Neural cell (in vitro differentiated cells): ENCODE data around the gene RCVRN.
A peak's percentile ranks its signal among the peaks of the same experiment; 100 is the strongest.

Source experiments
- EP300 ChIP-seq: fragments of 450-650 bp; conservative IDR thresholded peaks from 2 replicates; pipeline ENCODE4 v1.6.1; 2014; ENCODE audit warnings: antibody characterized with exemption, mild to moderate bottlenecking, moderate library complexity; ENCODE audit not compliant: poor library complexity, severe bottlenecking
- EZH2 ChIP-seq: fragments of 200-600, 300-800 bp; shearing (Covaris generic), sonication (generic); IDR thresholded peaks from 2 replicates; pipeline ENCODE4 v1.6.1; 2014; ENCODE audit warnings: antibody characterized with exemption, low read length, borderline replicate concordance, mild to moderate bottlenecking; ENCODE audit not compliant: insufficient read depth, poor library complexity, severe bottlenecking
- SMC3 ChIP-seq: fragments of 450-650 bp; conservative IDR thresholded peaks from 2 replicates; pipeline ENCODE4 v1.6.1; 2014; ENCODE audit warnings: antibody characterized with exemption, mild to moderate bottlenecking, moderate library complexity; ENCODE audit not compliant: poor library complexity
- TAF1 ChIP-seq: IDR thresholded peaks from 2 replicates; pipeline ENCODE4 v1.6.1; 2012; ENCODE audit warnings: low read depth
- TF ChIP-seq, protein P1 (sequence below): fragments of 450-650 bp; IDR thresholded peaks from 2 replicates; pipeline ENCODE4 v1.5.1; 2014; ENCODE audit warnings: antibody characterized with exemption, mild to moderate bottlenecking, moderate library complexity; ENCODE audit not compliant: poor library complexity, severe bottlenecking
- TF ChIP-seq, protein P2 (sequence below): IDR thresholded peaks from 2 replicates; pipeline ENCODE4 v1.6.1; 2012; ENCODE audit warnings: borderline replicate concordance

DNA sequence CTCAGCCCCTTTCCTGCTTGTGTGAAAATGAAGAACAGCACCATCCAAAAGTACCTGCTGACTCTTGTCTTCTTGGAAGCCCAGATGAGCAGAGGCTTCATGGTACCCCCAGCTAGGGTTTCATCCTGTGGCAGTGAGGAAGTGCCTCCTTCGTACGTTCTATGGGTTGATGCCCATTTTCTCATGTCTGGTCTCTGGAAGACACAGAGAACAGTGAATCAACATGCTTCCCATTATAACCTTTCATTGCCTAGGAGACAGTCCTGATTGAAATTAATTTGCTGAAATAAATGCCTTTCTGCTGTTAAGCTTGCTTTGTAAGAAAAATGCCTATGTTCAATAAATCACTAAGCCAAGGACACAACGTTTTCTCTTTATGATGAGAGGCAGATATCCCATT lies 36.5 kb downstream of the RCVRN start:
- TF ChIP-seq SMC3 = no peak
- TF ChIP-seq, protein P1, sequence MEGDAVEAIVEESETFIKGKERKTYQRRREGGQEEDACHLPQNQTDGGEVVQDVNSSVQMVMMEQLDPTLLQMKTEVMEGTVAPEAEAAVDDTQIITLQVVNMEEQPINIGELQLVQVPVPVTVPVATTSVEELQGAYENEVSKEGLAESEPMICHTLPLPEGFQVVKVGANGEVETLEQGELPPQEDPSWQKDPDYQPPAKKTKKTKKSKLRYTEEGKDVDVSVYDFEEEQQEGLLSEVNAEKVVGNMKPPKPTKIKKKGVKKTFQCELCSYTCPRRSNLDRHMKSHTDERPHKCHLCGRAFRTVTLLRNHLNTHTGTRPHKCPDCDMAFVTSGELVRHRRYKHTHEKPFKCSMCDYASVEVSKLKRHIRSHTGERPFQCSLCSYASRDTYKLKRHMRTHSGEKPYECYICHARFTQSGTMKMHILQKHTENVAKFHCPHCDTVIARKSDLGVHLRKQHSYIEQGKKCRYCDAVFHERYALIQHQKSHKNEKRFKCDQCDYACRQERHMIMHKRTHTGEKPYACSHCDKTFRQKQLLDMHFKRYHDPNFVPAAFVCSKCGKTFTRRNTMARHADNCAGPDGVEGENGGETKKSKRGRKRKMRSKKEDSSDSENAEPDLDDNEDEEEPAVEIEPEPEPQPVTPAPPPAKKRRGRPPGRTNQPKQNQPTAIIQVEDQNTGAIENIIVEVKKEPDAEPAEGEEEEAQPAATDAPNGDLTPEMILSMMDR = no peak
- TF ChIP-seq, protein P2, sequence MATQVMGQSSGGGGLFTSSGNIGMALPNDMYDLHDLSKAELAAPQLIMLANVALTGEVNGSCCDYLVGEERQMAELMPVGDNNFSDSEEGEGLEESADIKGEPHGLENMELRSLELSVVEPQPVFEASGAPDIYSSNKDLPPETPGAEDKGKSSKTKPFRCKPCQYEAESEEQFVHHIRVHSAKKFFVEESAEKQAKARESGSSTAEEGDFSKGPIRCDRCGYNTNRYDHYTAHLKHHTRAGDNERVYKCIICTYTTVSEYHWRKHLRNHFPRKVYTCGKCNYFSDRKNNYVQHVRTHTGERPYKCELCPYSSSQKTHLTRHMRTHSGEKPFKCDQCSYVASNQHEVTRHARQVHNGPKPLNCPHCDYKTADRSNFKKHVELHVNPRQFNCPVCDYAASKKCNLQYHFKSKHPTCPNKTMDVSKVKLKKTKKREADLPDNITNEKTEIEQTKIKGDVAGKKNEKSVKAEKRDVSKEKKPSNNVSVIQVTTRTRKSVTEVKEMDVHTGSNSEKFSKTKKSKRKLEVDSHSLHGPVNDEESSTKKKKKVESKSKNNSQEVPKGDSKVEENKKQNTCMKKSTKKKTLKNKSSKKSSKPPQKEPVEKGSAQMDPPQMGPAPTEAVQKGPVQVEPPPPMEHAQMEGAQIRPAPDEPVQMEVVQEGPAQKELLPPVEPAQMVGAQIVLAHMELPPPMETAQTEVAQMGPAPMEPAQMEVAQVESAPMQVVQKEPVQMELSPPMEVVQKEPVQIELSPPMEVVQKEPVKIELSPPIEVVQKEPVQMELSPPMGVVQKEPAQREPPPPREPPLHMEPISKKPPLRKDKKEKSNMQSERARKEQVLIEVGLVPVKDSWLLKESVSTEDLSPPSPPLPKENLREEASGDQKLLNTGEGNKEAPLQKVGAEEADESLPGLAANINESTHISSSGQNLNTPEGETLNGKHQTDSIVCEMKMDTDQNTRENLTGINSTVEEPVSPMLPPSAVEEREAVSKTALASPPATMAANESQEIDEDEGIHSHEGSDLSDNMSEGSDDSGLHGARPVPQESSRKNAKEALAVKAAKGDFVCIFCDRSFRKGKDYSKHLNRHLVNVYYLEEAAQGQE = no peak
- peak; percentile 48 for TF ChIP-seq EP300
- no peak for TF ChIP-seq EZH2
- TF ChIP-seq TAF1 = no peak
